ENCODE measurements around the gene MEIOSIN. TPM values are rescaled to one million over a fixed set of nuclear protein-coding genes. Genes with fewer than 3 reads are reported as not detected.

MEIOSIN gene
- total RNA-seq, 2 donors from 2014 or later = 0.21 to 0.24 TPM

Other genes starting within 250 kb of the MEIOSIN start
- 10 to 100 TPM; 13.0 to 16.3 TPM for gene RTN2, start 236.4 kb upstream of the MEIOSIN start, total RNA-seq
- gene PPM1N, start 235.0 kb upstream of the MEIOSIN start, total RNA-seq = 1 to 10 TPM in 1 of 2 donors, under 1 TPM in 1; 0.47 to 1.0 TPM
- 10 to 100 TPM; 48.4 to 91.7 TPM for gene VASP, start 226.0 kb upstream of the MEIOSIN start, total RNA-seq
- gene OPA3, start 148.6 kb upstream of the MEIOSIN start, total RNA-seq = 10 to 100 TPM; 19.1 to 27.1 TPM
- gene GPR4, start 131.2 kb upstream of the MEIOSIN start, total RNA-seq = 10 to 100 TPM in 1 of 2 donors, 1 to 10 TPM in 1; 5.2 to 17.7 TPM
- 10 to 100 TPM; 30.1 to 34.8 TPM for gene EML2, start 94.0 kb upstream of the MEIOSIN start, total RNA-seq
- 10 to 100 TPM in 1 of 2 donors, 1 to 10 TPM in 1; 7.2 to 11.0 TPM for gene GIPR, start 65.2 kb upstream of the MEIOSIN start, total RNA-seq
- gene SNRPD2, start 41.5 kb upstream of the MEIOSIN start, total RNA-seq = 100 to 1,000 TPM; 251 to 270 TPM
- 1 to 10 TPM; 2.9 to 3.2 TPM for gene QPCTL, start 40.8 kb upstream of the MEIOSIN start, total RNA-seq
- 10 to 100 TPM in 1 of 2 donors, 1 to 10 TPM in 1; 9.6 to 10.8 TPM for gene FBXO46, start 2.5 kb upstream of the MEIOSIN start, total RNA-seq
- gene SIX5, start 35.8 kb downstream of the MEIOSIN start, total RNA-seq = 10 to 100 TPM; 15.6 to 21.1 TPM
- gene DMPK, start 49.1 kb downstream of the MEIOSIN start, total RNA-seq = 100 to 1,000 TPM; 200 to 241 TPM
- gene DMWD, start 59.4 kb downstream of the MEIOSIN start, total RNA-seq = 10 to 100 TPM; 55.3 to 57.7 TPM
- gene RSPH6A, start 81.9 kb downstream of the MEIOSIN start, total RNA-seq = not detected
- 10 to 100 TPM; 29.0 to 29.6 TPM for gene SYMPK, start 129.7 kb downstream of the MEIOSIN start, total RNA-seq
- not detected for gene FOXA3, start 130.9 kb downstream of the MEIOSIN start, total RNA-seq
- gene IRF2BP1, start 152.7 kb downstream of the MEIOSIN start, total RNA-seq = 10 to 100 TPM; 18.3 to 21.3 TPM
- gene MYPOP, start 169.2 kb downstream of the MEIOSIN start, total RNA-seq = 10 to 100 TPM in 1 of 2 donors, 1 to 10 TPM in 1; 9.3 to 12.8 TPM
- not detected for gene NANOS2, start 181.3 kb downstream of the MEIOSIN start, total RNA-seq
- gene NOVA2, start 240.4 kb downstream of the MEIOSIN start, total RNA-seq = 1 to 10 TPM; 4.2 to 5.8 TPM

Measured in left cardiac atrium (tissue), 2 donors.